ENCODE data around the gene MREG. TPM values are rescaled to one million over a fixed set of nuclear protein-coding genes. Genes with fewer than 3 reads are reported as not detected.

The MREG gene
- total RNA-seq, 1 donor = 4.3 TPM

- no peak overlapping the region for H3K4me3 ChIP-seq (ENCODE audit: low read depth, low read length)
- no peak for DNase-seq (ENCODE audit: low read depth)
- TF ChIP-seq, protein P1, sequence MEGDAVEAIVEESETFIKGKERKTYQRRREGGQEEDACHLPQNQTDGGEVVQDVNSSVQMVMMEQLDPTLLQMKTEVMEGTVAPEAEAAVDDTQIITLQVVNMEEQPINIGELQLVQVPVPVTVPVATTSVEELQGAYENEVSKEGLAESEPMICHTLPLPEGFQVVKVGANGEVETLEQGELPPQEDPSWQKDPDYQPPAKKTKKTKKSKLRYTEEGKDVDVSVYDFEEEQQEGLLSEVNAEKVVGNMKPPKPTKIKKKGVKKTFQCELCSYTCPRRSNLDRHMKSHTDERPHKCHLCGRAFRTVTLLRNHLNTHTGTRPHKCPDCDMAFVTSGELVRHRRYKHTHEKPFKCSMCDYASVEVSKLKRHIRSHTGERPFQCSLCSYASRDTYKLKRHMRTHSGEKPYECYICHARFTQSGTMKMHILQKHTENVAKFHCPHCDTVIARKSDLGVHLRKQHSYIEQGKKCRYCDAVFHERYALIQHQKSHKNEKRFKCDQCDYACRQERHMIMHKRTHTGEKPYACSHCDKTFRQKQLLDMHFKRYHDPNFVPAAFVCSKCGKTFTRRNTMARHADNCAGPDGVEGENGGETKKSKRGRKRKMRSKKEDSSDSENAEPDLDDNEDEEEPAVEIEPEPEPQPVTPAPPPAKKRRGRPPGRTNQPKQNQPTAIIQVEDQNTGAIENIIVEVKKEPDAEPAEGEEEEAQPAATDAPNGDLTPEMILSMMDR (IDR thresholded peaks at IDR 0.05; ENCODE audit: insufficient read depth, low read depth, low read length) = no peak
These were observed 107.7 kb downstream of the MREG start for GRCh38 chr2:215905691-215906090.

- TF ChIP-seq, protein P1 (IDR thresholded peaks at IDR 0.05; ENCODE audit: insufficient read depth, low read depth, low read length) = no peak
- peak; percentile 81 for DNase-seq (ENCODE audit: low read depth)
- H3K4me3 ChIP-seq (ENCODE audit: low read depth, low read length) = no peak overlapping the region
These were observed 109.2 kb downstream of the MREG start for GRCh38 chr2:215904101-215904500.

GRCh38 chr2:215903203-215903602 lies 110.1 kb downstream of the MREG start:
- TF ChIP-seq, protein P1 (IDR thresholded peaks at IDR 0.05; ENCODE audit: insufficient read depth, low read depth, low read length) = no peak
- DNase-seq (ENCODE audit: low read depth) = peak; percentile 34
- H3K4me3 ChIP-seq (ENCODE audit: low read depth, low read length) = no peak overlapping the region

GRCh38 chr2:215901796-215902195 lies 111.6 kb downstream of the MREG start:
- TF ChIP-seq, protein P1 (IDR thresholded peaks at IDR 0.05; ENCODE audit: insufficient read depth, low read depth, low read length) = no peak
- no peak overlapping the region for H3K4me3 ChIP-seq (ENCODE audit: low read depth, low read length)
- DNase-seq (ENCODE audit: low read depth) = no peak

DNA sequence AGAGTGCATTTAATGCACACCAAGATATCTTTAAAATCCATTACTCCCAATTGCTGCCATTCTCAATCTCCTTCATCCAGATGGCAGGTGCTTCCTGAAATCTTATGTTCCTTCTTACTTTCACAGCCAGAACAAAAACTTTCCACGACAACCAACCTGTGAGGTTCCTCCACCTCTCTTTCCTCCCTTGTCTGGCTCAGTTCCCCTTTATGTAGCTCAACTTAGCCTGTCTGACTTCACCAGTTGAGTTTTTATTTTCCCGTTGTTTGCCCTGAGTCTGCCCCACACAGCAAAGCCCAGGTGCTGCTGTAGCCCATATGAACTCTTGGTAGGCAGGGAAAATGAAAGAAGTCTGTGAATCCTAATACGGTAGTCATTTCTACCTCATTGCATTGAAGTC lies 112.5 kb downstream of the MREG start:
- TF ChIP-seq, protein P1 (IDR thresholded peaks at IDR 0.05; ENCODE audit: insufficient read depth, low read depth, low read length) = no peak

DNA sequence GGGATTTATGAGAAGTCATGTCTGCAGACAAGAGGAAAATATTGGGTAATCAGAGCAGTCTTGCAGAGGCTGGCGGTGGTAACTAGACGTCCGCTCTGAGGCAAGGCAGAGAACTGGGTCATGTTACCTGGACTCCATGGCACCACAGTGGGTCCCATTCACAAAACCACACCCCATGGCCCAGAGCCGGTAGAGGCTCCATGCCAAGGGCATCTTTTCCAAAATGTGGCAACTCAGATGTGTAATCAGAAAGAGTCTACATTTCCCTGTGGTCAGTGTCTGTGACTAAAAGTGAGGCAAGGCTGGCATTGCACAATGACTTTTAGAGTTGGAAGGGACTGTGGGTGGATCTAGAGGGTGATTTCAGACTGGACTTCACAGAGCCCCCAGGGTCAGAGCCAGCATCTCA lies 113.1 kb downstream of the MREG start:
- TF ChIP-seq, protein P1 (IDR thresholded peaks at IDR 0.05; ENCODE audit: insufficient read depth, low read depth, low read length) = no peak
- no peak overlapping the region for H3K4me3 ChIP-seq (ENCODE audit: low read depth, low read length)
- peak; percentile 72 for DNase-seq (ENCODE audit: low read depth)

More for the DNA sequence above, 112.5 kb downstream of the MREG start:
- DNase-seq (ENCODE audit: low read depth) = no peak
- H3K4me3 ChIP-seq (ENCODE audit: low read depth, low read length) = no peak overlapping the region
